HK-2 (cell line): Measurements from ENCODE around the gene ANAPC2.

ENCODE experiments used
- DNase-seq: peaks from one replicate; pipeline ENCODE4 v3.0.0-alpha.2; 2018; ENCODE audit not compliant: unreplicated experiment

The ANAPC2 gene

DNA sequence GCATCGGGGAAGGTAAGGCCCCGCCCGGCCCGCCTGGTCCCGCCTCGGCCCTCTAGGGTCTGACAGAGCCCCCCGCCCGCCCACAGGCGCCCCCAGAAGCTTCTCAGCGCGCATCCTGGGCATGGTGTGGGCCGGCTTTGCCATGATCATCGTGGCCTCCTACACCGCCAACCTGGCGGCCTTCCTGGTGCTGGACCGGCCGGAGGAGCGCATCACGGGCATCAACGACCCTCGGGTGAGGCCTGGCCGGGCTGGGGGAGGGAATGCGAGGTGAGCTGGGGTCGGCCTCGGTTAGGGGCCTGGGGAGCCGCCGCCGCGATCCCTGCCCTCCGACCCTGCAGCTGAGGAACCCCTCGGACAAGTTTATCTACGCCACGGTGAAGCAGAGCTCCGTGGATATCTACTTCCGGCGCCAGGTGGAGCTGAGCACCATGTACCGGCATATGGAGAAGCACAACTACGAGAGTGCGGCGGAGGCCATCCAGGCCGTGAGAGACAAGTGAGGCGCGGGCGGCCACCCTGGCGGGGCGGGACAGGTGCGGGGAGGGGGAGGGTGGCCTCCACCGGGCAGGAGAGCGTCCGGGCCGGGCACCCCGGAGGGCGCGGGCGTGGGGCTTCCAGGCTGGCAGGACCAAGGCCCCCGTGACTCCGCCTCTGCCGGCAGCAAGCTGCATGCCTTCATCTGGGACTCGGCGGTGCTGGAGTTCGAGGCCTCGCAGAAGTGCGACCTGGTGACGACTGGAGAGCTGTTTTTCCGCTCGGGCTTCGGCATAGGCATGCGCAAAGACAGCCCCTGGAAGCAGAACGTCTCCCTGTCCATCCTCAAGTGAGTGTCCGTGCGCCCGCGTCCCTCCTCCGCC is 25.6 kb downstream of the ANAPC2 start:
- peak; percentile 49 for DNase-seq

DNA sequence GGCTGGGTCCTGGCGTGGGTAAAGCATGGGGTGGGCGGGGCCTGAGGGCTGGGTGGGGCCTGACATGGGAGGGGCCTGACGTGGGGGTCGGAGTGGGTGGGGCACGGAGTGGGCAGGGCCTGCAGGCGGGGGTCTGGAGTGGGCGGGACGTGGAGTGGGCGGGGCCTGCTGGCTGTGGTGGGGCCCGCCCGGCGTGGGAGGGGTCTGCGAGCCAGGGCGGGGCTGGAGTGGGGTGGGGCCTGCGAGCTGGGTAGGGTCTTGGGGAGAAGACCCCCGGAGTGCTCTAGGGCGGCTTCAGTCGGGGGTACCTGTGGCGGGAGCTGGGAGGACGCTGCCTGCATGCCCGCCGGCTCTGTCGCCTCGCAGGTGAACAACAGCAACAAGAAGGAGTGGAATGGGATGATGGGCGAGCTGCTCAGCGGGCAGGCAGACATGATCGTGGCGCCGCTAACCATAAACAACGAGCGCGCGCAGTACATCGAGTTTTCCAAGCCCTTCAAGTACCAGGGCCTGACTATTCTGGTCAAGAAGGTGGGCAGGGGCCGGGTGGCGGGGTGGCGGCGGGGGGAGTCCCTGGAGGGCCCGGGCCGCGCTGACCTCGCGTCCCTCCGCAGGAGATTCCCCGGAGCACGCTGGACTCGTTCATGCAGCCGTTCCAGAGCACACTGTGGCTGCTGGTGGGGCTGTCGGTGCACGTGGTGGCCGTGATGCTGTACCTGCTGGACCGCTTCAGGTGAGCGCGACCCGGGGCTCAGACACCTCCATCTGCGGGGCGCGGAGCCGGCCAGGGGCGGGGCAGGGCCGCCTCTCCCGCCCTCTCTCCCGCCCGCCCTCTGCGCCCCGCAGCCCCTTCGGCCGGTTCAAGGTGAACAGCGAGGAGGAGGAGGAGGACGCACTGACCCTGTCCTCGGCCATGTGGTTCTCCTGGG is 26.5 kb downstream of the ANAPC2 start:
- DNase-seq = no peak

DNA sequence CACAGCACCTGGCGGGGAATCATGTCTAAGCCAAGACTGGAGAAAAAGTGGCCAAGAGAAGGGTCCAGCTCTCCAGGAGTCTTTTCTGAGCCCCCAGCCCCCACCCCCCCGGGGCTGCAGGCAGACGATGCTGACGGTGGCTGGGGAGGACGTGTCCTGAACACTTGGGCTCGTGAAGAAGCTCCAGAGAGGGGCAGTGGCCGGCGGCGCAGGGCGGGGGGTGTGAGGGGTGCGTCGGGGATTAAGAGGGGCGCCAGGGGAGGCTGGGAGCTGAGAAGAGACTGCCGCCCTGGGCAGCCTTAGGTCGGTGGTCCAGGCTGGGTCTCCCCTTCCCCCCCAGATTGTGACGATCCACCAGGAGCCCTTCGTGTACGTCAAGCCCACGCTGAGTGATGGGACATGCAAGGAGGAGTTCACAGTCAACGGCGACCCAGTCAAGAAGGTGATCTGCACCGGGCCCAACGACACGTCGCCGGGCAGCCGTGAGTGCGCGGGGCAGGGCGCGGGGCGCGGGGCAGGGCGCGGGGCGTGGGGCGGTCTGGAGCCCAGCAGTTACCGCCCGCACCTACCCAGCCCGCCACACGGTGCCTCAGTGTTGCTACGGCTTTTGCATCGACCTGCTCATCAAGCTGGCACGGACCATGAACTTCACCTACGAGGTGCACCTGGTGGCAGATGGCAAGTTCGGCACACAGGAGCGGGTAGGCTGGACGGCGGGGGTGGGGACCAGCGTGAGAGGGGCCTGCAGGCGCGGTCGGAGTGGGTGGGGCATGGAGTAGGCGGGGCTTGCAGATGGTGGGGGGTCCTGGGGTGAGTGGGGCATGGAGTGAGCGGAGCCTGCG is 27.4 kb downstream of the ANAPC2 start:
- no peak for DNase-seq

DNA sequence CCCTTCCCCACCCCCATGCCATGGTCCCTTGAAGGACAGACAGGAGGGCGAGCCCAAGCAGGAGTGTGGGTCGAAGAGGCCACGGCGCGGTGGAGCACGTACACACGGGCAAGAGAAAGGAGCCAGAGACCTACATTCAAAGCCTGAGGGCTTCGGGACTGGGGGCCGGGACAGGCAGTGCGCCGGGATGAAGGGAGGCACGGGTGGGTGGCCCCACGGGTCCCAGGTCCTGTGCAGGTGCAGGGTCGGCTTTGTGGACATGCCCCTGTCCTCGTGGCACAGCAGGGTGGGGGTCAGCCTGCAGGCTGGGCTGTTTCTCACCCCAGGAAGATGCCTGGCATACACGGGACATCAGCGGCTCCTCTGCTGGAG is 28.3 kb downstream of the ANAPC2 start:
- DNase-seq = no peak

DNA sequence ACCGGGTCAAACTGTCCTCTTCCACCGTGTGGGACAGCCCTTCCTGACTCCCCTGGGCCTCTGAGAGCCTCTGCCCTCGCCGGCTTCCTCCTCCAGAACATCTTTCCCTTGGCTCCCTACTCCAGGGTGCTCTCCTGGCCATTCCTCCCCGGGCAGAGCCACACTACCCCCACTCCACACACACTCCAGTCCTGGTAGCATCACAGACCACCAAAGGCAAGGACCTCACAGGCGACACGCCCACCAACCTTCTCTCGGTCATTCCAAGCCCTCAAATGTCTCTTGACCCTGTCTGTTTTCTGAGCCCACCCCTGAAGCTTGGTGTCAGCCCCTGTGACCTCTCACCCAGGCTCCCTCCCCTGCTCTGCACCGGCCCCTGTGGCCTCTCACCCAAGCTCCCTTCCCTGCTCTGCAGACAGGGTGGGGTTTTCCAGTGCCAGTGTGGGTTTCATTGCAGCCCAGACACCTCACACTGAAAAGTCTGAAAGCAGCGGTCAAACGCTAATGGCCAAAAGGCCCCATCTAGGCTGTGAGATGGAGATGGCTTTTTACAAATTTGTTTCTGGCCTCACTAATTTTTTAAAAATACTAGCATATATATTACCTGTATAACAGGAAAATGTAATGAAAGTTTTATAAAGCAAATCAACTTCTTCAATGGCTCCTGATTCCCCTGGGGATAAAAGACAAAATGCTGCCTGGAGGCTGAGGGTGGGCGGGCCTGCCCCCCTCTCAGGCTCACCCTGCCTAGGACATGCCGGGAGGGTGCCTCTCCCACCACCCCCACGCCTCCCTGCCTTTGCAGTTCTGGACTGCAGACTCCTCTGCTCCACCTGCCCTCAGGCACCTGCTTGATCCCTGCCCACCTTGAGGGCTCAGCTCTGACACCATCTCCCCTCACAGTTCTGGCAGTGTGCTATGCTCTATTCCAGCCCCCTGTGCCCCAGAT is 29.0 kb downstream of the ANAPC2 start:
- no peak for DNase-seq

DNA sequence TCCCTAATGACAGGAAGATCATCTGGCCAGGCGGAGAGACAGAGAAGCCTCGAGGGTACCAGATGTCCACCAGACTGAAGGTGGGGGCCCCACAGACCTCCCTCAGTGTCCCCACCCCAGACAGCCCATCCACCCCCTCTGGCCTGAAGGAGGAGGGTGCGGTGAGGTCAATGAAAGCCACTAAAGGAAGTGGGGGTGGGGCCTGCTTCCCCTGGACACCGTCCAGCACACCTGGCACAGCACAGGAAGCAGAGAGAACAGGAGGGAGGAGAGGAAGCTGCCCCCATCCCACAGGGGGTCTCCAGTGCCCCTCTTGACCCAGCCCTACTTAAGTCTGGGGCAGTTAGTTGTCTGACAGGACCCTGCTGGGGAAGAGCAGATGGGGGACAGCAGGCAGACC is 29.7 kb downstream of the ANAPC2 start:
- no peak for DNase-seq

DNA sequence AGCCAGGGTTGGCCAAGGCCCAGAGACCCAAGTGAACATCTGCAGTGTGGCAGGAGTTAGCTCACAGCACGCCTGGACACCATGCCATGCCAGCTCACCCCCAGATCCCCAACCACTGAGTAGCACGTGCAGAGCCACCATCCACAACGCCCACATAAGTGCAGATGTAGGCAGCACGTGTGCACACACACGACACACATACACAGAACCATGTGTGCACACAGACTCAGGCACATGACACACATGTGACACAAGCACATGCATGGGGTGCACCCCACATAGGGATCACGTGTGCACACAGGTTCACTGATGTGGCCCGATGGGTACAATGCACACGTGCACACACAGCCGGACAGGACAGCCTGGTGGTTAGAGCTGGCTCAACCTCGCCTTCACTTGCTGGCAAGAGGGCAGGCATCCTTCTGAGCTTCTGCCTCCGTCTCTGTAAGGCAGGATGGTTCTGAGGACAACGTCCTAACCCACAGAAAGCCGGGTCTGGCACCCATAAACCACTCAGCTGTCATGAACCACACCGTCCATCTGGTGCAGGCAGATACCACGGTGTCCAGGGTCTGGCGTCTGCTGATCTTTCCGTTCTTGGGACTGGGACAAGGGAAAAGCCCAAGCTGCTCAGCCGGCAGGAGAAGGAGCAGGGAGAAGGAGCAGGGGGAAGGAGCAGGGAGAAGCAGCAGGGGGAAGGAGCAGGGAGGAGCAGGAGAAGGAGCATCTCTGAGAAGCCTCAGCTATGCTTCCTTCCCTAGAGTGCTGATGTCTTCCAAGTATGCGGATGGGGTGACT is 30.5 kb downstream of the ANAPC2 start:
- no peak for DNase-seq

DNA sequence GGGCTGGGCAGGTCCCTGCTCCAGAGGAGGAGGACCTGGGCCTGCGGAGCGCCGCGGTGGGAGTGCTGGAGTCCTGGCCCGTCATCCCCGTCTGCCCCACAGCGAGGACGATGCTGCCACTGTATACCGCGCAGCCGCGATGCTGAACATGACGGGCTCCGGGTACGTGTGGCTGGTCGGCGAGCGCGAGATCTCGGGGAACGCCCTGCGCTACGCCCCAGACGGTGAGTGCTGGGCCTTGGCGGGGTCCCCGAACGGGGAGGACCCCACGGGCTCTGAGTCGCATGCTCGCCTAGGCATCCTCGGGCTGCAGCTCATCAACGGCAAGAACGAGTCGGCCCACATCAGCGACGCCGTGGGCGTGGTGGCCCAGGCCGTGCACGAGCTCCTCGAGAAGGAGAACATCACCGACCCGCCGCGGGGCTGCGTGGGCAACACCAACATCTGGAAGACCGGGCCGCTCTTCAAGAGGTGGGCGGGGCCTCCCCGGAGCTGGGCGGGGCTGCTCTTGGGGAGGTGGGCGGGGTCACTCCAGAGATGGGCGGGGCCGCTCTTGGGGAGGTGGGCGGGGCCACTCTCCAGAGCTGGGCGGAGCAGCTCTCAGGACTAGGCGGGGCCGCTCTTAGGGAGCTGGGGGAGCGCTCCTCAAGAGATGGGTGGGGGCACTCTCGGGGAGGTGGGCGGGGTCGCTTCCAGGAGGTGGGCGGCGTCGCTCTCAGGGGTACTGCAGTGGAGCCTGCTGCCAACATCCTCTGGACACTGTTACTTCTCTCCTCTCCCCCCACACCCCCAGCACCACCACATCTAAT is 31.6 kb downstream of the ANAPC2 start:
- DNase-seq = peak; percentile 37

DNA sequence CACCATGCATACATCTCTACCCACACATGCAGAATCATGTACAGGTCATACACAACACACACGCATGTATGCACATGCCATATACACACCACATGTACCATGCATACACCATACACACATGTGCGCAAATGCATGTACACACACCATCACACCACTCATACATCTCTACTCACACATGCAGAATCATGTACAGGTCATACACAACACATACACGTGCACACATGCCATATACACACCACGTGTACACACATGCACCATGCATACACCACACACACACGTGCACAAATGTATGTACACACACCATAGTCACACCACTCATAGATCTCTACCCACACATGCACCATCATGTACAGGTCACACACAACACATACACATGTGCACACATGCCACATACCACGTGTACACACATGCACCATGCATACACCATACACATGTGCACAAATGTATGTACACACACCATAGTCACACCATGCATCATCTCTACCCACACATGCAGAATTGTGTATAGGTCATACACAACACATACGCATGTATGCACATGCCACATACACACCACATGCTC is 35.4 kb downstream of the ANAPC2 start:
- DNase-seq = no peak

DNA sequence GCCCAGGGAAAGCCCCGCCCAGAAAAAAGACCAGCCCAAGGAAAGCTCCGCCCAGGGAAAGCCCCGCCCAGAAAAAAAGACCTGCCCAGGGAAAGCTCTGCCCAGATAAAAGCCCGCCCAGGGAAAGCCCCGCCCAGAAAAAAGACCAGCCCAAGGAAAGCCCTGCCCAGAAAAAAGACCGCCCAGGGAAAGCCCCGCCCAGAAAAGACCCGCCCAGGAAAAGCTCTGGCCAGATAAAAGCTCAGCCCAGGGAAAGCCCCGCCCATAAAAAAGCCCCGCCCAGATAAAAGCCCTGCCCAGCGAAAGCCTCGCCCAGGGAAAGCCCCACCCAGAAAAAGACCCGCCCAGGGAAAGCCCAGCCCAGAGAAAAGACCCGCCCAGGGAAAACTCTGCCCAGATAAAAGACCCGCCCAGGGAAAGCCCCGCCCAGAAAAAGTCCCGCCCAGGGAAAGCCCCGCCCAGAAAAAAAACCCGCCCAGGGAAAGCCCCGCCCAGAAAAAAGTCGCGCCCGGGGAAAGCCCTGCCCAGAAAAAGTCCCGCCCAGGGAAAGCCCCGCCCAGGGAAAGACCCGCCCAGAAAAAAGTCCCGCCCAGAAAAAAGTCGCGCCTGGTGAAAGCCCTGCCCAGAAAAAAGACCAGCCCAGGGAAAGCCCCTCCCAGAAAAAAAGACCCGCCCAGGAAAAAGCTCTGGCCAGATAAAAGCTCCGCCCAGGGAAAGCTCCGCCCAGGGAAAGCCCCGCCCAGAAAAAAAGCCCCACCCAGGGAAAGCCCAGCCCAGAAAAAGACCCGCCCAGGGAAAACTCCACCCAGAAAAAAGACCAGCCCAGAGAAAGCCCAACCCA is 37.5 kb downstream of the ANAPC2 start:
- DNase-seq = peak; percentile 43

DNA sequence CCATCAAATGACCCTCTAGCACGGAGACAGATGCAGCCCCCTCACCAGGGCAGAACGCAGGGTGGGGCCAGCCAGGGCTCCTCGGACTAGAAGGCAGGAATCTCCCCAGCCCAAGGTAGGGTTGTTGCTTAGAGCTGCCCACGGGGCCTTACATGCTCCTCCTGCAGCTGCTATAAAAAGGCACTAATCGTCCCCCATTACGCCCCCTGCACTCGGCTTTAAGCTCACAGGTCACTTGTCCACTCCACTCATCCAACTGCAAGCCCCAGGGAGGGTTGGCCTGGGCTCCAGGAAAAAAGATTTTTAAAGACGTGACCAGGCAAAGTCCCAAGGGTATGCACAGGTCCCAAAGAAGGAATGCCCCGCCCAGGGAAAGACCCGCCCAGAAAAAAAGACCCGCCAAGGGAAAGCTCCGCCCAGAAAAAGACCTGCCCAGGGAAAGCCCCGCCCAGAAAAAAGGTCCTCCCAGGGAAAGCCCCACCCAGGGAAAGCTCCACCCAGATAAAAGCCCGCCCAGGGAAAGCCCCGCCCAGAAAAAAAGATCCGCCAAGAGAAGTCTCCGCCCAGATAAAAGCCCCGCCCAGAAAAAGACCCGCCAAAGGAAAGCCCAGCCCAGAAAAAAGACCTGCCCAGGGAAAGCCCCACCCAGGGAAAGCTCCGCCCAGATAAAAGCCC is 38.3 kb downstream of the ANAPC2 start:
- DNase-seq = no peak

DNA sequence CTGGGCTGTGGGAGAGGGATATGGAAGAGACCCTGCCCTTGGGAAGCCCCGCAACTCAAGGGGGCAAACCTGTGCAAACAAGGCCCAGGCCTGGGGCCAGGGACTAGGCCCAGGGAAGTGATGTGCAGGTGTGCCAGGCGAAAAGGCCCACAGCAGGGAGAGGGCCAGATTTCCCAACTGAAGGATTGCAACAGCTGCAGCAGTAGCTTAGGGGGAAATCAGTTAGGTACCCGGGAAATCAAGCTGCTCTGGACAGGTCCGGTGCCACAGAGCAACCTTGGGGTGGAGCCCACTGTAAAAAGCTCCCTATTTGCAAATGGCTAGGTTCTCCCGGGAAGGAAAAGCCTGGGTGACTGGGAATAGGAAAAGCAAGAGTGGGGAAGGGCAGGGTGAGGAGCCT is 39.0 kb downstream of the ANAPC2 start:
- no peak for DNase-seq

DNA sequence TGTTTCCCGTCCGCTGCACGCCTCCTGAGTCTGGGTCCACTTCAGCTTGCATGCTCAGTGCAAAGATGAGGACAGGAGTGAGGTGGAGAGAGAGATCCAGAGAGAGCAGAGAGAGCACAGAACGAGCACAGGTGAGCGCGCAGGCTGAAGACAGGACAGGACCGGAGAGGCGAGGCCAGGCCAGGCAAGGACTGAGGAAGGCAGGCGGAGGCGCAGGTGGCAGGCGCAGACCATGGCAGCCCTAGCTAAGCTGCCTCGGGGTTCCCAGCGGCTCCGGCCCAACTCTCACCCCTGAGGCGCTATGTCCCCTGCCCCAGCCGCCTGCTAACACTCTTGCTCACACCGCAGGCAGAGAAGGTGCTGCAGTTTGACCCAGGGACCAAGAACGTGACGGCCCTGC is 39.7 kb downstream of the ANAPC2 start:
- DNase-seq = no peak

DNA sequence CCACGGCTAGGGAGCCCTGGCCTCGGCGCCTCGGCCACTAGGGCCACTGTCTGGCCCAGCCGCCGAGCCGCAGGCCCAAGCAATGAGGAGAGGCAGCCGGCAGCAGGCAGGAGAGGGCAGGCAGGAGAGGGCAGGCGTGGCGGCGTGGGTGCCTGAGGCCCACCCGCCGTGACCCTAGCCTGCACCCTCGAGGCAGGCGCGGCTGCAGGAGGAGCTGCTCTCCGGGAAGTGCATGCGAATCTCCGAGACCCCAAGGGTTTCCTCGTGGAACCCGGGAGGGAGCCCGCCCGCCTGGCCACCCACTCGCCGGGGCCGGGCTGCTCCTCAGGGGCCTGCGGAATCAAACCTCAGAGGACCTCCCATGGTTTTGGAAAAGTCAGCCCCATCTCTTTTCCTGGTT is 40.1 kb downstream of the ANAPC2 start:
- no peak for DNase-seq

DNA sequence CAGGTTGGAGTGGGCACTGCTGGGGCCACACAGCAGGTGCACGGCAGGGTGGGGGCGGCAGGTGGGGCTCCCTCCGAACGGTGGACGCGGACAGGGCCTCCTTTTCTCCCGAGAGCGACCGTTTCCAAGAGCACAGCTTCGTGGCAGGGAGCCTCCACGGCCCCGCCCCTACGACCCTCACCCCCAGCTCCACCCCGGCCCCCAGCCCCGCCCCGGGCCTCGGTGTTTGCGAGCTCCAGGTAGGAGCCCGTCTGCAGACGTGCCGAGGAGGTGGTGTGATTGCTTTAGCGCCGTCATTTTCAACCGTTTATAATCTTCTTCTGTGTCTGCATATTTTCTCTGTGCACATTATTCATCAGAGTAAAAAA is 40.6 kb downstream of the ANAPC2 start:
- no peak for DNase-seq

DNA sequence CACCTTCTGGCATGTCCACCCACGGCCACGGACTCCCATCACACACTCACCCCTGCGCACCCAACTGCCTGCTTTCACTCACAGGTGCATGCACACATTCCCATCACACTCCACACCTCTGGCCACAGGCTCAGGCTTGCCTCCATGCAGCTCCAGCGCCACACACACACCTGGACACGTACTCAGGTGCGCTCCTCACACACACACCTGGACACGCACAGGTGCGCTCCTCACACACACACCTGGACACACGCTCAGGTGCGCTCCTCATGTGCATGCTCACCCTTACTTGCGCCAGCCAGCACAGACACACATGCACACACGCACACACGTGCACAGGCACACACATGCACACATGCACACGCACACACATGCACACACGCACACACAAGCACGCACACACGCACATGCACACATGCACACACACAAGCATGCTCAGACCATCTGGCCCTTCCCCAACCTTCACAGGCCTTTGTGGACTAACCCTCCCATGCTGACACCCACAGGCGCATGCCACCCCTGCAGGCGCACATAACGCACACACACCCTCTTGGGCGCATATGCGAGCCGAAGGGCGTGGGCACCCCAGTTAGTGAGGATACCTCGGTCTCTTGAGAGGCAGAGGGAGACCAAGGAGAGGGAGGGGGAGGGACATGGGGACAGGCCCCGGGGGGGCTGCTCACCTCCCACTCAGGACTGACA is 41.1 kb downstream of the ANAPC2 start:
- no peak for DNase-seq

DNA sequence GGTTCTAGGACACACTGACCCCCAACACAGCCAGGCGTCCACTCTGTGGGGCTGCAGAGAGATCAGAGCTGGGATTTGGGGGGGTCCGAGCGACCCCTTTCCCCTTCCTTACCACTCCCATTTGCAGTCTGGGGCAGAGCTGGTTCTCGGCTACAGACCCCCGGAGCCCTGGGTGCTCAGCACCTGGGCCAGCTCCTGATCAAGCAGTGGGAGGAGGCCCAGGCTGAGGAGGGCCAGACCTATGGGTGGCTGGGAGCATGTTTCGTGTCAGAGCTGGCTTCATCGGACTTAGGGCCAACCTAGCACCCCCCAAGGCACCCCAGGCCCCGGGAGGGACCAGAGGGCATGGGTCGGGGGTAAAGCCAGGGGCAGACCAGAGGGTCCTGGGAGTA is 41.8 kb downstream of the ANAPC2 start:
- DNase-seq = no peak
